Keratinocyte (primary cell): ENCODE data around the gene FLNA. TPM values are rescaled to one million over a fixed set of nuclear protein-coding genes. Genes with fewer than 3 reads are reported as not detected.
"Not testable (repeated sequence)": the region's sequence is repeated elsewhere in the genome, so short reads cannot be mapped to it uniquely, and the experiment has no call there.

Experiments
- DNase-seq: peaks from one replicate; pipeline ENCODE4 v3.0.0-alpha.2; 2011; ENCODE audit warnings: low read depth, missing footprints, low spot score
- FAIRE-seq: peaks from 2 replicates; lab custom pipeline; 2011; peaks lifted over from hg19 to GRCh38; lab: Jason Lieb, UNC
- H2AFZ ChIP-seq: 2 replicates; pipeline ENCODE4 v1.6.0; 2012; ENCODE audit warnings: low read length, control low read depth, inconsistent platforms; ENCODE audit not compliant: control insufficient read depth
- H3K27ac ChIP-seq: 2 replicates; pipeline ENCODE4 v1.5.1; 2011; ENCODE audit warnings: low read length; ENCODE audit not compliant: control insufficient read depth, insufficient read depth
- H3K27me3 ChIP-seq: 3 replicates; pipeline ENCODE4 v1.6.0; 2011; ENCODE audit warnings: low read length; ENCODE audit not compliant: control insufficient read depth, insufficient read depth; ENCODE audit errors: extremely low read depth
- H3K36me3 ChIP-seq, 2 experiments: 2 replicates in 1 of 2; 3 replicates in 1 of 2; pipeline ENCODE4 v1.5.1; 2011; ENCODE audit warnings: low read length in 2 of 2, mild to moderate bottlenecking in 1 of 2; ENCODE audit not compliant: control insufficient read depth in 2 of 2, insufficient read depth in 2 of 2; ENCODE audit errors: extremely low read depth in 1 of 2
- H3K4me1 ChIP-seq: 3 replicates; pipeline ENCODE4 v1.5.1; 2011; ENCODE audit warnings: low read length; ENCODE audit not compliant: control insufficient read depth, insufficient read depth; ENCODE audit errors: extremely low read depth
- H3K4me2 ChIP-seq: 3 replicates; pipeline ENCODE4 v1.6.0; 2011; ENCODE audit warnings: low read depth, low read length; ENCODE audit not compliant: control insufficient read depth, insufficient read depth; ENCODE audit errors: extremely low read depth
- H3K4me3 ChIP-seq, 3 experiments: fragments of 200-600 bp in 1 of 3; sonication (generic) in 1 of 3; 2 replicates in 2 of 3; 3 replicates in 1 of 3; pipeline ENCODE4 v1.5.1; 2011 to 2016; ENCODE audit warnings: low read length in 3 of 3, mild to moderate bottlenecking in 3 of 3, control low read depth in 2 of 3, inconsistent platforms in 1 of 3, low read depth in 1 of 3, mixed read lengths in 1 of 3, mixed run types in 1 of 3, moderate library complexity in 1 of 3; ENCODE audit not compliant: control insufficient read depth in 2 of 3, insufficient read depth in 2 of 3; ENCODE audit errors: extremely low read depth in 1 of 3
- H3K79me2 ChIP-seq: 2 replicates; pipeline ENCODE4 v1.6.0; 2012; ENCODE audit warnings: low read length; ENCODE audit not compliant: control insufficient read depth, insufficient read depth
- H3K9ac ChIP-seq: 3 replicates; pipeline ENCODE4 v1.6.0; 2011; ENCODE audit warnings: low read length; ENCODE audit not compliant: control insufficient read depth, insufficient read depth; ENCODE audit errors: extremely low read depth
- H3K9me1 ChIP-seq: 3 replicates; pipeline ENCODE4 v1.6.0; 2011; ENCODE audit warnings: low read length; ENCODE audit not compliant: control insufficient read depth, insufficient read depth; ENCODE audit errors: extremely low read depth
- H3K9me3 ChIP-seq: 2 replicates; pipeline ENCODE4 v1.5.1; 2012; ENCODE audit warnings: low read depth, low read length; ENCODE audit not compliant: control insufficient read depth
- H4K20me1 ChIP-seq: 3 replicates; pipeline ENCODE4 v1.6.0; 2011; ENCODE audit warnings: low read length; ENCODE audit not compliant: control insufficient read depth, insufficient read depth; ENCODE audit errors: extremely low read depth
- dilution Hi-C: fragments of 300-500 bp; cut with MboI; formaldehyde crosslinking; loops from one replicate; pipeline ENCODE4 v1.7.0; 2020; ENCODE audit warnings: low sequenced_read_pairs; ENCODE audit not compliant: extremely low pct_ligation_motif_present
- polyA plus RNA-seq, 5 experiments: library from polyadenylated mRNA; depleted of rRNA in 3 of 5; stranded (reverse) in 3 of 5; stranded (forward) in 1 of 5; unstranded in 1 of 5; fragments of >200 nt; gene quantifications; 1 replicate in 1 of 5; 2 replicates in 3 of 5; 3 replicates in 1 of 5; pipeline versions ENCODE4 v1.2.1 to v1.2.3, GENCODE V29; 2011 to 2012; ENCODE audit warnings: missing spikeins in 2 of 5, low read depth in 1 of 5, low replicate concordance in 1 of 5

Gene FLNA
- polyA plus RNA-seq, 1 donor (not counting 4 experiments of a cell fraction or from before 2014, with no cell fraction given), result 245 TPM

GRCh38 chrX:154389812-154390747 is 15.6 kb upstream of the FLNA start:
- dilution Hi-C loops, H3K4me3 ChIP-seq, H4K20me1 ChIP-seq, H3K79me2 ChIP-seq, H3K27me3 ChIP-seq, H3K27ac ChIP-seq, H2AFZ ChIP-seq, H3K36me3 ChIP-seq, H3K9me1 ChIP-seq, FAIRE-seq, H3K4me2 ChIP-seq, H3K4me1 ChIP-seq, DNase-seq, H3K9me3 ChIP-seq, H3K9ac ChIP-seq: not testable (repeated sequence)

GRCh38 chrX:154388649-154389048 is 14.2 kb upstream of the FLNA start:
- H3K27ac ChIP-seq, H2AFZ ChIP-seq, H4K20me1 ChIP-seq, DNase-seq, H3K36me3 ChIP-seq, dilution Hi-C loops, H3K4me3 ChIP-seq, H3K27me3 ChIP-seq, H3K9ac ChIP-seq, H3K79me2 ChIP-seq, H3K4me2 ChIP-seq, H3K4me1 ChIP-seq, H3K9me3 ChIP-seq, H3K9me1 ChIP-seq: not testable (repeated sequence)
- FAIRE-seq, result peak; percentile 61

GRCh38 chrX:154388094-154388493 is 13.7 kb upstream of the FLNA start:
- H2AFZ ChIP-seq, H3K4me3 ChIP-seq, dilution Hi-C loops, H4K20me1 ChIP-seq, H3K9me3 ChIP-seq, H3K9me1 ChIP-seq, H3K9ac ChIP-seq, H3K36me3 ChIP-seq, H3K27ac ChIP-seq, H3K4me2 ChIP-seq, DNase-seq, H3K79me2 ChIP-seq, H3K4me1 ChIP-seq, H3K27me3 ChIP-seq: not testable (repeated sequence)
- peak; percentile 9 for FAIRE-seq
